Amniotic epithelial cell (primary cell): ENCODE results near the gene ZFAND3.
A peak's percentile ranks its signal among the peaks of the same experiment; 100 is the strongest.

ENCODE experiments used
- DNase-seq: peaks from one replicate; pipeline ENCODE4 v3.0.0-alpha.2; 2010; ENCODE audit warnings: low read depth

ZFAND3 gene

GRCh38 chr6:37819177-37819801 is at the start of gene ZFAND3:
TSS of gene ZFAND3 (plus strand) at chr6:37819727. CDS start at chr6:37819946, 219 bp downstream.
- peak; percentile 95 for DNase-seq

- no peak for DNase-seq
These were observed 45.4 kb upstream of the ZFAND3 start for GRCh38 chr6:37774028-37774680.

GRCh38 chr6:37776566-37776965 is 43.0 kb upstream of the ZFAND3 start:
- DNase-seq: no peak

- no peak for DNase-seq
These were observed 42.2 kb upstream of the ZFAND3 start for GRCh38 chr6:37777272-37777834.

- DNase-seq: no peak
These were observed 40.3 kb upstream of the ZFAND3 start for GRCh38 chr6:37779111-37779800.

- DNase-seq: no peak
These were observed 39.5 kb upstream of the ZFAND3 start for GRCh38 chr6:37779902-37780628.

GRCh38 chr6:37781788-37782187 is 37.7 kb upstream of the ZFAND3 start:
- no peak for DNase-seq

GRCh38 chr6:37783025-37783855 is 36.3 kb upstream of the ZFAND3 start:
- peak; percentile 19 for DNase-seq

- DNase-seq: peak; percentile 41
These were observed 35.5 kb upstream of the ZFAND3 start for GRCh38 chr6:37783856-37784584.

GRCh38 chr6:37784585-37784967 is 35.0 kb upstream of the ZFAND3 start:
- no peak for DNase-seq

GRCh38 chr6:37785002-37785662 is 34.4 kb upstream of the ZFAND3 start:
- no peak for DNase-seq

- no peak for DNase-seq
These were observed 33.8 kb upstream of the ZFAND3 start for GRCh38 chr6:37785663-37786270.

GRCh38 chr6:37787216-37787615 is 32.3 kb upstream of the ZFAND3 start:
- DNase-seq: no peak

GRCh38 chr6:37788259-37788658 is 31.3 kb upstream of the ZFAND3 start:
- no peak for DNase-seq

GRCh38 chr6:37791156-37791919 is 28.2 kb upstream of the ZFAND3 start:
- peak; percentile 93 for DNase-seq

- no peak for DNase-seq
These were observed 27.0 kb upstream of the ZFAND3 start for GRCh38 chr6:37792457-37793033.

GRCh38 chr6:37793067-37793466 is 26.5 kb upstream of the ZFAND3 start:
- no peak for DNase-seq

- DNase-seq: peak; percentile 31
These were observed 24.7 kb upstream of the ZFAND3 start for GRCh38 chr6:37794825-37795224.
